K562 (cell line): ENCODE data around the gene PI4KA. TPM values are rescaled to one million over a fixed set of nuclear protein-coding genes. Genes with fewer than 3 reads are reported as not detected.

Experiments used
- CBFA2T2 ChIP-seq: fragments of 450-650 bp; conservative IDR thresholded peaks from 2 replicates; pipeline ENCODE4 v1.6.1; 2017; ENCODE audit warnings: mild to moderate bottlenecking
- CBX5 ChIP-seq: IDR thresholded peaks from 2 replicates; pipeline ENCODE4 v1.6.1; 2014; ENCODE audit warnings: low read depth, borderline replicate concordance
- NBN ChIP-seq: fragments of 450-650 bp; IDR thresholded peaks from 2 replicates; pipeline ENCODE4 v1.6.1; 2016; ENCODE audit warnings: low read depth, mild to moderate bottlenecking
- NRF1 ChIP-seq, 2 experiments: fragments of 450-650 bp; IDR thresholded peaks in 1 of 2; conservative IDR thresholded peaks in 1 of 2; 2 replicates each; pipeline ENCODE4 v1.6.1; 2014; ENCODE audit warnings: mild to moderate bottlenecking in 2 of 2
- TBP ChIP-seq: optimal IDR thresholded peaks from 2 replicates; pipeline ENCODE3; 2011; ENCODE audit warnings: low read depth, low read length, improper control_type of control experiment
- ZNF133 ChIP-seq: fragments of 250-450 bp; sonication (Bioruptor Pico); IDR thresholded peaks from 2 replicates; pipeline ENCODE4 v1.4.0; 2020; ENCODE audit warnings: mild to moderate bottlenecking
- ZNF584 ChIP-seq: fragments of 200-800 bp; sonication (Bioruptor generic); IDR thresholded peaks from 2 replicates; pipeline ENCODE4 v1.6.1; 2016; ENCODE audit warnings: low read depth, mild to moderate bottlenecking, missing genetic modification characterization, missing compliant biosample characterization
- ZSCAN32 ChIP-seq: fragments of 450-650 bp; formaldehyde crosslinking; IDR thresholded peaks from 2 replicates; pipeline ENCODE4 v1.4.0; 2020; ENCODE audit warnings: mild to moderate bottlenecking, moderate library complexity
- polyA plus RNA-seq, 8 experiments: library from polyadenylated mRNA; depleted of rRNA in 4 of 8; stranded (reverse) in 5 of 8; unstranded in 3 of 8; fragments of >200 nt; fragmentation: Nextera tagmentation in 2 of 8; fragmentation: Illumina TruSeq in 1 of 8; extraction: Ambion mirVana in 2 of 8; extraction: Trizol in 1 of 8; gene quantifications; 2 replicates each; pipeline versions ENCODE4 v1.2.1 to v1.2.3, GENCODE V29; 2011 to 2014; ENCODE audit warnings: inconsistent platforms in 1 of 8, missing spikeins in 1 of 8
- total RNA-seq, 7 experiments: library from RNA; depleted of rRNA in 6 of 7; stranded (reverse); fragments of >200 nt in 6 of 7; fragmentation: Illumina TruSeq in 2 of 7; extraction: Trizol in 2 of 7; gene quantifications; 2 replicates each; pipeline versions ENCODE4 v1.2.1 to v1.2.3, GENCODE V29; 2011 to 2021; ENCODE audit warnings: low replicate concordance in 1 of 7
- TF ChIP-seq, protein P1 (sequence below): fragments of 200-800 bp; sonication (Bioruptor generic); IDR thresholded peaks from 2 replicates; pipeline ENCODE4 v1.6.1; 2016; ENCODE audit warnings: missing genetic modification characterization, missing compliant biosample characterization
- TF ChIP-seq, protein P2 (sequence below): fragments of 250-450 bp; sonication (Bioruptor Pico); IDR thresholded peaks from 2 replicates; pipeline ENCODE4 v1.5.1; 2021; ENCODE audit warnings: mild to moderate bottlenecking
- TF ChIP-seq, protein P3 (sequence below), 2 experiments: fragments of 150-350 bp in 1 of 2; IDR thresholded peaks; 2 replicates each; pipeline ENCODE4 v1.6.1; 2012 to 2016; ENCODE audit warnings: low read depth in 2 of 2, low read length in 2 of 2, mild to moderate bottlenecking in 1 of 2, moderate library complexity in 1 of 2
- TF ChIP-seq, protein P4 (sequence below): fragments of 450-650 bp; formaldehyde crosslinking; IDR thresholded peaks from 2 replicates; pipeline ENCODE4 v1.4.0; 2022; ENCODE audit warnings: mild to moderate bottlenecking, moderate library complexity

PI4KA gene
- total and polyA plus RNA-seq, 9 of the 15 experiments (the other 6 are each of a cell fraction or from before 2014, with no cell fraction given): 7.3 to 187 (median 84.7) TPM

DNA sequence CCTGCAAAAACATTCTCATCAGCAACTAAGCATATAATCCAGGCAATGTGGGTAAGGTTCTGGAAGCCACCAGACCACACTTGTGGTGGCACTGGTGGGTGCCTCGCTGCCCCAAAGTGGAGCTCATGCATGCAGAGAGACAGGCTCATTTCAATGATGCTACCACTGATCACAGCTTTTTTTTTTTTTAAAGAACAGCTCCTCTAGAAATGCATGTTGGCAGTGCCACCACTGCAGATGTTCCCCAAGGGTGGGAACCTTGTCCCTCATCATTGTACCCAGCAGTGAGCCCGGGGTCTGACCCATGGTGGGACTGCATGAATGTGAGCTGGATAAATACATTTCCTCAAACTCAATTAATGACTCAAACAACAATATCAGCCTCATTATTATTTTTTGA lies 115.8 kb downstream of the PI4KA start (continued):
- TF ChIP-seq, protein P1, sequence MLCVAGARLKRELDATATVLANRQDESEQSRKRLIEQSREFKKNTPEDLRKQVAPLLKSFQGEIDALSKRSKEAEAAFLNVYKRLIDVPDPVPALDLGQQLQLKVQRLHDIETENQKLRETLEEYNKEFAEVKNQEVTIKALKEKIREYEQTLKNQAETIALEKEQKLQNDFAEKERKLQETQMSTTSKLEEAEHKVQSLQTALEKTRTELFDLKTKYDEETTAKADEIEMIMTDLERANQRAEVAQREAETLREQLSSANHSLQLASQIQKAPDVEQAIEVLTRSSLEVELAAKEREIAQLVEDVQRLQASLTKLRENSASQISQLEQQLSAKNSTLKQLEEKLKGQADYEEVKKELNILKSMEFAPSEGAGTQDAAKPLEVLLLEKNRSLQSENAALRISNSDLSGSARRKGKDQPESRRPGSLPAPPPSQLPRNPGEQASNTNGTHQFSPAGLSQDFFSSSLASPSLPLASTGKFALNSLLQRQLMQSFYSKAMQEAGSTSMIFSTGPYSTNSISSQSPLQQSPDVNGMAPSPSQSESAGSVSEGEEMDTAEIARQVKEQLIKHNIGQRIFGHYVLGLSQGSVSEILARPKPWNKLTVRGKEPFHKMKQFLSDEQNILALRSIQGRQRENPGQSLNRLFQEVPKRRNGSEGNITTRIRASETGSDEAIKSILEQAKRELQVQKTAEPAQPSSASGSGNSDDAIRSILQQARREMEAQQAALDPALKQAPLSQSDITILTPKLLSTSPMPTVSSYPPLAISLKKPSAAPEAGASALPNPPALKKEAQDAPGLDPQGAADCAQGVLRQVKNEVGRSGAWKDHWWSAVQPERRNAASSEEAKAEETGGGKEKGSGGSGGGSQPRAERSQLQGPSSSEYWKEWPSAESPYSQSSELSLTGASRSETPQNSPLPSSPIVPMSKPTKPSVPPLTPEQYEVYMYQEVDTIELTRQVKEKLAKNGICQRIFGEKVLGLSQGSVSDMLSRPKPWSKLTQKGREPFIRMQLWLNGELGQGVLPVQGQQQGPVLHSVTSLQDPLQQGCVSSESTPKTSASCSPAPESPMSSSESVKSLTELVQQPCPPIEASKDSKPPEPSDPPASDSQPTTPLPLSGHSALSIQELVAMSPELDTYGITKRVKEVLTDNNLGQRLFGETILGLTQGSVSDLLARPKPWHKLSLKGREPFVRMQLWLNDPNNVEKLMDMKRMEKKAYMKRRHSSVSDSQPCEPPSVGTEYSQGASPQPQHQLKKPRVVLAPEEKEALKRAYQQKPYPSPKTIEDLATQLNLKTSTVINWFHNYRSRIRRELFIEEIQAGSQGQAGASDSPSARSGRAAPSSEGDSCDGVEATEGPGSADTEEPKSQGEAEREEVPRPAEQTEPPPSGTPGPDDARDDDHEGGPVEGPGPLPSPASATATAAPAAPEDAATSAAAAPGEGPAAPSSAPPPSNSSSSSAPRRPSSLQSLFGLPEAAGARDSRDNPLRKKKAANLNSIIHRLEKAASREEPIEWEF: no peak
- TF ChIP-seq ZSCAN32 (CRISPR knock-in tag) (no peak), TBP (no peak), NRF1 (conservative IDR thresholded peaks at IDR 0.05 in 1 of 2, IDR thresholded peaks at IDR 0.05 in 1 of 2) (no peak), ZNF584 (CRISPR knock-in tag) (no peak), CBX5 (no peak), CBFA2T2 (no peak), ZNF133 (CRISPR knock-in tag) (no peak), NBN (no peak)
- TF ChIP-seq, protein P2, sequence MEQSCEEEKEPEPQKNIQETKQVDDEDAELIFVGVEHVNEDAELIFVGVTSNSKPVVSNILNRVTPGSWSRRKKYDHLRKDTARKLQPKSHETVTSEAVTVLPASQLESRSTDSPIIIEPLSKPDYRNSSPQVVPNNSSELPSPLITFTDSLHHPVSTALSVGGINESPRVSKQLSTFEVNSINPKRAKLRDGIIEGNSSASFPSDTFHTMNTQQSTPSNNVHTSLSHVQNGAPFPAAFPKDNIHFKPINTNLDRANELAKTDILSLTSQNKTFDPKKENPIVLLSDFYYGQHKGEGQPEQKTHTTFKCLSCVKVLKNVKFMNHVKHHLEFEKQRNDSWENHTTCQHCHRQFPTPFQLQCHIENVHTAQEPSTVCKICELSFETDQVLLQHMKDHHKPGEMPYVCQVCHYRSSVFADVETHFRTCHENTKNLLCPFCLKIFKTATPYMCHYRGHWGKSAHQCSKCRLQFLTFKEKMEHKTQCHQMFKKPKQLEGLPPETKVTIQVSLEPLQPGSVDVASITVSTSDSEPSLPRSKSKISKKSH (CRISPR knock-in tag): no peak
- TF ChIP-seq, protein P3, sequence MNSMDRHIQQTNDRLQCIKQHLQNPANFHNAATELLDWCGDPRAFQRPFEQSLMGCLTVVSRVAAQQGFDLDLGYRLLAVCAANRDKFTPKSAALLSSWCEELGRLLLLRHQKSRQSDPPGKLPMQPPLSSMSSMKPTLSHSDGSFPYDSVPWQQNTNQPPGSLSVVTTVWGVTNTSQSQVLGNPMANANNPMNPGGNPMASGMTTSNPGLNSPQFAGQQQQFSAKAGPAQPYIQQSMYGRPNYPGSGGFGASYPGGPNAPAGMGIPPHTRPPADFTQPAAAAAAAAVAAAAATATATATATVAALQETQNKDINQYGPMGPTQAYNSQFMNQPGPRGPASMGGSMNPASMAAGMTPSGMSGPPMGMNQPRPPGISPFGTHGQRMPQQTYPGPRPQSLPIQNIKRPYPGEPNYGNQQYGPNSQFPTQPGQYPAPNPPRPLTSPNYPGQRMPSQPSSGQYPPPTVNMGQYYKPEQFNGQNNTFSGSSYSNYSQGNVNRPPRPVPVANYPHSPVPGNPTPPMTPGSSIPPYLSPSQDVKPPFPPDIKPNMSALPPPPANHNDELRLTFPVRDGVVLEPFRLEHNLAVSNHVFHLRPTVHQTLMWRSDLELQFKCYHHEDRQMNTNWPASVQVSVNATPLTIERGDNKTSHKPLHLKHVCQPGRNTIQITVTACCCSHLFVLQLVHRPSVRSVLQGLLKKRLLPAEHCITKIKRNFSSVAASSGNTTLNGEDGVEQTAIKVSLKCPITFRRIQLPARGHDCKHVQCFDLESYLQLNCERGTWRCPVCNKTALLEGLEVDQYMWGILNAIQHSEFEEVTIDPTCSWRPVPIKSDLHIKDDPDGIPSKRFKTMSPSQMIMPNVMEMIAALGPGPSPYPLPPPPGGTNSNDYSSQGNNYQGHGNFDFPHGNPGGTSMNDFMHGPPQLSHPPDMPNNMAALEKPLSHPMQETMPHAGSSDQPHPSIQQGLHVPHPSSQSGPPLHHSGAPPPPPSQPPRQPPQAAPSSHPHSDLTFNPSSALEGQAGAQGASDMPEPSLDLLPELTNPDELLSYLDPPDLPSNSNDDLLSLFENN (IDR thresholded peaks at IDR 0.05; ENCODE audit: low read depth in 2 of 2, low read length in 2 of 2): no peak
- TF ChIP-seq, protein P4, sequence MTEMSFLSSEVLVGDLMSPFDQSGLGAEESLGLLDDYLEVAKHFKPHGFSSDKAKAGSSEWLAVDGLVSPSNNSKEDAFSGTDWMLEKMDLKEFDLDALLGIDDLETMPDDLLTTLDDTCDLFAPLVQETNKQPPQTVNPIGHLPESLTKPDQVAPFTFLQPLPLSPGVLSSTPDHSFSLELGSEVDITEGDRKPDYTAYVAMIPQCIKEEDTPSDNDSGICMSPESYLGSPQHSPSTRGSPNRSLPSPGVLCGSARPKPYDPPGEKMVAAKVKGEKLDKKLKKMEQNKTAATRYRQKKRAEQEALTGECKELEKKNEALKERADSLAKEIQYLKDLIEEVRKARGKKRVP (CRISPR knock-in tag): no peak
